Measurements from ENCODE around the gene SHROOM3.

SHROOM3 gene

GRCh38 chr4:76764251-76764650, 329.2 kb downstream of the SHROOM3 start:
- FAIRE-seq = no peak
- peak; percentile 14 for DNase-seq (ENCODE audit: low spot score)

- no peak for DNase-seq (ENCODE audit: low spot score)
- FAIRE-seq = no peak
Observed at GRCh38 chr4:76765473-76766183, 330.6 kb downstream of the SHROOM3 start.

GRCh38 chr4:76767983-76768382, 333.0 kb downstream of the SHROOM3 start:
- DNase-seq (ENCODE audit: low spot score) (no peak), FAIRE-seq (no peak)

- FAIRE-seq (no peak), DNase-seq (ENCODE audit: low spot score) (peak; percentile 77)
Observed at GRCh38 chr4:76772498-76773106, 337.6 kb downstream of the SHROOM3 start.

- FAIRE-seq = no peak
- no peak for DNase-seq (ENCODE audit: low spot score)
Observed at GRCh38 chr4:76773766-76774165, 338.7 kb downstream of the SHROOM3 start.

- FAIRE-seq (no peak), DNase-seq (ENCODE audit: low spot score) (no peak)
Observed at GRCh38 chr4:76779740-76780459, 344.9 kb downstream of the SHROOM3 start.

- DNase-seq (ENCODE audit: low spot score) (no peak), FAIRE-seq (no peak)
Observed at GRCh38 chr4:76780781-76781697, 346.0 kb downstream of the SHROOM3 start.

- FAIRE-seq (peak; percentile 92), DNase-seq (ENCODE audit: low spot score) (peak; percentile 89)
Observed at GRCh38 chr4:76781698-76782595, 346.9 kb downstream of the SHROOM3 start.

GRCh38 chr4:76782837-76783236, 347.8 kb downstream of the SHROOM3 start:
- FAIRE-seq (peak; percentile 92), DNase-seq (ENCODE audit: low spot score) (peak; percentile 75)

- DNase-seq (ENCODE audit: low spot score) (no peak), FAIRE-seq (no peak)
Observed at GRCh38 chr4:76783836-76784235, 348.8 kb downstream of the SHROOM3 start.

GRCh38 chr4:76784237-76784636, 349.2 kb downstream of the SHROOM3 start:
- FAIRE-seq (no peak), DNase-seq (ENCODE audit: low spot score) (no peak)

- no peak for DNase-seq (ENCODE audit: low spot score)
- no peak for FAIRE-seq
Observed at GRCh38 chr4:76787898-76788297, 352.9 kb downstream of the SHROOM3 start.

- no peak for DNase-seq (ENCODE audit: low spot score)
- no peak for FAIRE-seq
Observed at GRCh38 chr4:76790377-76790776, 355.3 kb downstream of the SHROOM3 start.

- FAIRE-seq = no peak
- no peak for DNase-seq (ENCODE audit: low spot score)
Observed at GRCh38 chr4:76791479-76791878, 356.4 kb downstream of the SHROOM3 start.

- no peak for DNase-seq (ENCODE audit: low spot score)
- FAIRE-seq = no peak
Observed at GRCh38 chr4:76792418-76792817, 357.4 kb downstream of the SHROOM3 start.

- DNase-seq (ENCODE audit: low spot score) (no peak), FAIRE-seq (no peak)
Observed at GRCh38 chr4:76795243-76795642, 360.2 kb downstream of the SHROOM3 start.

GRCh38 chr4:76799140-76799539, 364.1 kb downstream of the SHROOM3 start:
- FAIRE-seq (no peak), DNase-seq (ENCODE audit: low spot score) (no peak)

- FAIRE-seq (no peak), DNase-seq (ENCODE audit: low spot score) (no peak)
Observed at GRCh38 chr4:76799718-76800117, 364.7 kb downstream of the SHROOM3 start.

GRCh38 chr4:76800902-76801301, 365.9 kb downstream of the SHROOM3 start:
- DNase-seq (ENCODE audit: low spot score) (no peak), FAIRE-seq (no peak)

GRCh38 chr4:76801621-76802235, 366.7 kb downstream of the SHROOM3 start:
- FAIRE-seq (no peak), DNase-seq (ENCODE audit: low spot score) (no peak)
